CD14-positive monocyte (primary cell): ENCODE measurements around the gene KNTC1. TPM values are rescaled to one million over a fixed set of nuclear protein-coding genes. Genes with fewer than 3 reads are reported as not detected.
A peak's percentile ranks its signal among the peaks of the same experiment; 100 is the strongest.

Experiments
- DNase-seq, 3 donors: peaks; one replicate each; pipeline ENCODE4 v3.0.0-alpha.2; 2011 to 2022
- H2AFZ ChIP-seq: 2 replicates; pipeline ENCODE4 v1.6.0; 2012; ENCODE audit warnings: mild to moderate bottlenecking, low read depth, low read length, inconsistent platforms; ENCODE audit not compliant: insufficient read depth, poor library complexity, severe bottlenecking
- H3K27ac ChIP-seq, 2 donors: 1 replicate in 1 of 2; 2 replicates in 1 of 2; pipeline ENCODE4 v1.5.1; 2012 to 2013; ENCODE audit warnings: low read length in 2 of 2, control low read depth in 1 of 2, inconsistent platforms in 1 of 2, low read depth in 1 of 2, mild to moderate bottlenecking in 1 of 2
- H3K27me3 ChIP-seq, 2 donors: one replicate each; pipeline versions ENCODE4 v1.6.0 to v1.6.1; 2011 to 2013; ENCODE audit warnings: low read length in 2 of 2; ENCODE audit not compliant: control insufficient read depth in 2 of 2, insufficient read depth in 2 of 2
- H3K36me3 ChIP-seq, 2 donors: replicated peaks in 1 of 2; 1 replicate in 1 of 2; 2 replicates in 1 of 2; pipeline versions ENCODE4 v1.5.1 to v1.6.1; 2012 to 2013; ENCODE audit warnings: low read length in 2 of 2, control low read depth in 1 of 2, inconsistent platforms in 1 of 2, mild to moderate bottlenecking in 1 of 2; ENCODE audit not compliant: insufficient read depth in 2 of 2, control insufficient read depth in 1 of 2
- H3K4me1 ChIP-seq, 2 donors: 1 replicate in 1 of 2; 2 replicates in 1 of 2; pipeline versions ENCODE4 v1.5.1 to v1.6.1; 2012 to 2013; ENCODE audit warnings: low read length in 2 of 2, control low read depth in 1 of 2, inconsistent platforms in 1 of 2, mild to moderate bottlenecking in 1 of 2, moderate library complexity in 1 of 2; ENCODE audit not compliant: insufficient read depth in 2 of 2, control insufficient read depth in 1 of 2
- H3K4me2 ChIP-seq: replicated peaks from 2 replicates; pipeline ENCODE3; 2012; ENCODE audit warnings: low read length, moderate library complexity, mild to moderate bottlenecking; ENCODE audit not compliant: poor library complexity, severe bottlenecking; ENCODE audit errors: extremely low read depth
- H3K4me3 ChIP-seq, 3 experiments: fragments of 200-600 bp in 1 of 3; sonication (generic) in 1 of 3; replicated peaks in 1 of 3; 1 replicate in 2 of 3; 2 replicates in 1 of 3; pipeline ENCODE4 v1.5.1; 2011 to 2013; ENCODE audit warnings: low read length in 3 of 3, mild to moderate bottlenecking in 3 of 3, control low read depth in 2 of 3, low read depth in 2 of 3, inconsistent platforms in 1 of 3, moderate library complexity in 1 of 3
- H3K79me2 ChIP-seq: 2 replicates; pipeline ENCODE4 v1.6.0; 2012; ENCODE audit warnings: mild to moderate bottlenecking, control low read depth, inconsistent platforms, low read length, moderate library complexity; ENCODE audit not compliant: insufficient read depth
- H3K9ac ChIP-seq: 2 replicates; pipeline ENCODE4 v1.6.0; 2017; ENCODE audit warnings: low read length, mild to moderate bottlenecking; ENCODE audit not compliant: insufficient read depth, poor library complexity, severe bottlenecking
- H3K9me3 ChIP-seq, 2 donors: replicated peaks in 1 of 2; 1 replicate in 1 of 2; 2 replicates in 1 of 2; pipeline versions ENCODE4 v1.5.1 to v1.6.1; 2012 to 2013; ENCODE audit warnings: low read length in 2 of 2, control low read depth in 1 of 2; ENCODE audit not compliant: control insufficient read depth in 1 of 2, insufficient read depth in 1 of 2
- H4K20me1 ChIP-seq: 2 replicates; pipeline ENCODE4 v1.6.0; 2012; ENCODE audit warnings: mild to moderate bottlenecking, low read length, control low read depth, moderate library complexity; ENCODE audit not compliant: insufficient read depth
- H3K27ac Mint-ChIP-seq, 7 donors: one replicate each; pipeline ENCODE4 v1.8.0; 2020; ENCODE audit warnings: mild to moderate bottlenecking in 7 of 7, mixed read lengths in 7 of 7, moderate library complexity in 6 of 7, inconsistent platforms in 2 of 7
- H3K27me3 Mint-ChIP-seq, 3 donors: one replicate each; pipeline ENCODE4 v1.8.0; 2021 to 2022; ENCODE audit warnings: low read depth in 3 of 3, mild to moderate bottlenecking in 3 of 3, mixed read lengths in 3 of 3, moderate library complexity in 3 of 3, inconsistent platforms in 1 of 3
- H3K36me3 Mint-ChIP-seq, 2 donors: one replicate each; pipeline ENCODE4 v1.8.0; 2020; ENCODE audit warnings: mixed read lengths in 2 of 2, inconsistent platforms in 1 of 2, mild to moderate bottlenecking in 1 of 2
- H3K4me1 Mint-ChIP-seq: one replicate; pipeline ENCODE4 v1.8.0; 2020; ENCODE audit warnings: mild to moderate bottlenecking, mixed read lengths
- H3K4me3 Mint-ChIP-seq, 2 donors: one replicate each; pipeline ENCODE4 v1.8.0; 2020; ENCODE audit warnings: mild to moderate bottlenecking in 2 of 2, mixed read lengths in 2 of 2, moderate library complexity in 1 of 2
- H3K9me3 Mint-ChIP-seq, 7 donors: one replicate each; pipeline ENCODE4 v1.8.0; 2020 to 2022; ENCODE audit warnings: mixed read lengths in 7 of 7, mild to moderate bottlenecking in 6 of 7, moderate library complexity in 6 of 7, inconsistent platforms in 2 of 7
- WGBS: methylation state at CpG from one replicate; pipeline ENCODE4 v1.1.5; 2013; ENCODE audit warnings: missing lambda C conversion rate; ENCODE audit not compliant: insufficient coverage; 5-methylcytosine and 5-hydroxymethylcytosine counted together
- intact Hi-C, 2 donors: fragments of 100-400 bp; cut with micrococcal nuclease; formaldehyde crosslinking; loops; one replicate each; pipeline versions ENCODE4 v1.15.0 to v1.15.1; 2023
- polyA plus RNA-seq, 3 donors: library from polyadenylated mRNA; depleted of rRNA in 1 of 3; unstranded in 2 of 3; stranded (reverse) in 1 of 3; fragments of 300-500 nt in 2 of 3; fragments of >200 nt in 1 of 3; fragmentation: Illumina TruSeq in 2 of 3; gene quantifications; 1 replicate in 2 of 3; 2 replicates in 1 of 3; pipeline ENCODE4 v1.2.3, GENCODE V29; 2012 to 2021
- TF ChIP-seq, protein P1 (sequence below): fragments of 200-600 bp; IDR thresholded peaks from one replicate; pipeline ENCODE4 v1.8.0; 2022; ENCODE audit warnings: antibody characterized with exemption, mild to moderate bottlenecking

The KNTC1 gene
- polyA plus RNA-seq, 3 donors, result 0.65 to 10.3 (median 0.81) TPM

DNA sequence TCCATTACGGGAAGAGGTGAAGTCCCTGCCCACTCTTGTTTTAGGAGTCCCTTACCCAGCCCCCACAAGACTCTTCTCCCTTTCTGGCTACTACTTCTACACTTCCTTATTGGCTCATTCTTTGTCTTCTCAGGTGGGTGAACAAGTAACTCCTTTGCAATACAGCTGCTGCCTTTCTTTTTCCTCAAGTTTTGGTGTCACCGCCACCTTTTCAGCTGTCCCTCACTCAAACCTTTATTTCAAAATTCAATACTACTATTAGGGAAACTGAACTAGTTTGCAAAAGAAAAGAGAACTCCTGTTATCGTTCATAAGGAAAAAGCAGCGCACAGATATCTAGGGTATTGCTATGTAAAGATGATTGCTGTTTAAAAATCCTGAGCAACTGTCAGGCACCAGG is 6.4 kb upstream of the KNTC1 start:
- Mint-ChIP-seq H3K27ac (peak overlapping the region in 1 of 7 donors; percentile 52), H3K27me3 (peaks cover 0 to 2% (median 0%) of the 10 kb centered on the region in 3 donors), H3K4me1 (peaks cover 28% of the 10 kb centered on the region), H3K9me3 (no peaks in the 10 kb centered on the region), H3K36me3 (peaks cover 67 to 75% of the 10 kb centered on the region in 2 donors), H3K4me3 (no peak overlapping the region)
- Histone ChIP-seq H3K4me2 (no peak overlapping the region), H3K36me3 (peaks cover 70 to 78% of the 10 kb centered on the region in 2 donors), H4K20me1 (peaks cover 99% of the 10 kb centered on the region), H3K27me3 (no peaks in the 10 kb centered on the region), H3K27ac (no peak overlapping the region), H3K9me3 (no peaks in the 10 kb centered on the region), H3K79me2 (peaks cover 98% of the 10 kb centered on the region), H3K4me1 (peaks cover 26 to 28% of the 10 kb centered on the region in 2 donors), H2AFZ (no peak overlapping the region), H3K4me3 (no peak overlapping the region), H3K9ac (no peak overlapping the region)
- TF ChIP-seq, protein P1, sequence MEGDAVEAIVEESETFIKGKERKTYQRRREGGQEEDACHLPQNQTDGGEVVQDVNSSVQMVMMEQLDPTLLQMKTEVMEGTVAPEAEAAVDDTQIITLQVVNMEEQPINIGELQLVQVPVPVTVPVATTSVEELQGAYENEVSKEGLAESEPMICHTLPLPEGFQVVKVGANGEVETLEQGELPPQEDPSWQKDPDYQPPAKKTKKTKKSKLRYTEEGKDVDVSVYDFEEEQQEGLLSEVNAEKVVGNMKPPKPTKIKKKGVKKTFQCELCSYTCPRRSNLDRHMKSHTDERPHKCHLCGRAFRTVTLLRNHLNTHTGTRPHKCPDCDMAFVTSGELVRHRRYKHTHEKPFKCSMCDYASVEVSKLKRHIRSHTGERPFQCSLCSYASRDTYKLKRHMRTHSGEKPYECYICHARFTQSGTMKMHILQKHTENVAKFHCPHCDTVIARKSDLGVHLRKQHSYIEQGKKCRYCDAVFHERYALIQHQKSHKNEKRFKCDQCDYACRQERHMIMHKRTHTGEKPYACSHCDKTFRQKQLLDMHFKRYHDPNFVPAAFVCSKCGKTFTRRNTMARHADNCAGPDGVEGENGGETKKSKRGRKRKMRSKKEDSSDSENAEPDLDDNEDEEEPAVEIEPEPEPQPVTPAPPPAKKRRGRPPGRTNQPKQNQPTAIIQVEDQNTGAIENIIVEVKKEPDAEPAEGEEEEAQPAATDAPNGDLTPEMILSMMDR, result no peak
- intact Hi-C loops, result loop anchor here in 1 of 2 donors (10.0 kb wide), 1 partner anchor 234 kb away; the partner anchor contains the start of gene DENR
- no CpG with 5 or more reads among the region's 4 CpGs for WGBS
- DNase-seq, result no peak

DNA sequence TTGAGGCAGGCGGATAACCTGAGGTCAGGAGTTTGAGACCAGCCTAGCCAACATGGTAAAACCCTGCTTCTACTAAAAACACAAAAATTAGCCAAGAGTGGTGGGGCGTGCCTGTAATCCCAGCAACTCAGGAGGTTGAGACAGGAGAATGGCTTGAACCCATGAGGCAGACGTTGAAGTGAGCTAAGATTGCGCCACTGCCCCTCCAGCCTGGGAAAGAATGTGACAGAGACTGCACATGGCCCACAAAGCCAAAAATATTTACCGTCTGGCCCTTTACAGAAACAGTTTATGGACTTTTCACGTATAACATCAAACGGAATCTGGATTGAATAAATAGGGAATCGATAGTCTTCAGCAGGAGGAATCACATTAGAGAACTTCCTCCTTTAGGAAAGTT is 3.8 kb upstream of the KNTC1 start:
- Histone ChIP-seq H3K4me3 (peak overlapping the region in 1 of 3 experiments; percentile 100), H3K27ac (peak overlapping the region; percentile 13 to 37), H2AFZ (no peak overlapping the region), H3K4me1 (peaks cover 37 to 39% of the 10 kb centered on the region in 2 donors), H3K9me3 (no peaks in the 10 kb centered on the region), H4K20me1 (peaks cover 77% of the 10 kb centered on the region), H3K36me3 (peaks cover 46 to 52% of the 10 kb centered on the region in 2 donors), H3K79me2 (peaks cover 95% of the 10 kb centered on the region), H3K4me2 (peak overlapping the region; percentile 99), H3K9ac (no peak overlapping the region), H3K27me3 (no peaks in the 10 kb centered on the region)
- no peaks in the 10 kb centered on the region for H3K9me3 Mint-ChIP-seq
- peaks cover 0 to 2% (median 0%) of the 10 kb centered on the region in 3 donors for H3K27me3 Mint-ChIP-seq
- intact Hi-C loops, result loop anchor here in 1 of 2 donors (10.0 kb wide), 1 partner anchor 232 kb away; the partner anchor contains the start of gene DENR
- H3K4me1 Mint-ChIP-seq, result peaks cover 28% of the 10 kb centered on the region
- peaks cover 42 to 49% of the 10 kb centered on the region in 2 donors for H3K36me3 Mint-ChIP-seq
- DNase-seq, result no peak
- TF ChIP-seq, protein P1, result no peak
- H3K4me3 Mint-ChIP-seq, result no peak overlapping the region
- peak overlapping the region in 5 of 7 donors; percentile 13 to 75 (median 63) for H3K27ac Mint-ChIP-seq
- WGBS, result 31% methylated on average over 2 of the region's 8 CpGs
